PC-3 (cell line): ENCODE data around the gene PIEZO2. TPM values are rescaled to one million over a fixed set of nuclear protein-coding genes. Genes with fewer than 3 reads are reported as not detected.

Experiments
- ATAC-seq: fragments of 200-7000 bp; cut with Tn5 transposase; 2 replicates; pipeline ENCODE4 v1.9.1; 2020; ENCODE audit warnings: mild to moderate bottlenecking, moderate library complexity
- BruUV-seq: library from RNA; stranded (reverse); fragments of 400-500 nt; replicated peaks from 2 replicates; lab custom pipeline; 2021; lab: Mats Ljungman, UMichigan
- CTCF ChIA-PET: fragments of 300-600 bp; sonication (Branson Sonifier 250); formaldehyde crosslinking; loops from one replicate; lab custom pipeline; 2022; ENCODE audit warnings: antibody characterized with exemption; lab: Charles Lee
- POLR2A ChIA-PET: fragments of 300-600 bp; sonication (Branson Sonifier 250); formaldehyde crosslinking; loops from one replicate; lab custom pipeline; 2022; ENCODE audit warnings: antibody characterized with exemption; ENCODE audit not compliant: unreplicated experiment; lab: Charles Lee
- DNase-seq: peaks from one replicate; pipeline ENCODE4 v3.0.0-alpha.2; 2015
- H2AFZ ChIP-seq: fragments of 300-600 bp; sonication (generic); 2 replicates; pipeline ENCODE4 v1.6.0; 2016; ENCODE audit warnings: antibody characterized with exemption, low read length
- H3F3A ChIP-seq: fragments of 300-600 bp; sonication (generic); one replicate; pipeline ENCODE4 v1.6.0; 2017; ENCODE audit warnings: antibody characterized with exemption, low read length, control low read depth, mild to moderate bottlenecking; ENCODE audit not compliant: unreplicated experiment
- H3K27ac ChIP-seq: fragments of 300-600 bp; sonication (generic); 2 replicates; pipeline ENCODE4 v1.5.1; 2016; ENCODE audit warnings: mild to moderate bottlenecking, low read length
- H3K27me3 ChIP-seq: fragments of 300-600 bp; sonication (generic); 2 replicates; pipeline ENCODE4 v1.6.1; 2016; ENCODE audit warnings: low read length, mixed read lengths
- H3K36me3 ChIP-seq: fragments of 300-600 bp; sonication (generic); 2 replicates; pipeline ENCODE4 v1.6.1; 2016; ENCODE audit warnings: low read depth, mixed run types, low read length, mixed read lengths
- H3K4me1 ChIP-seq: fragments of 300-600 bp; sonication (generic); 2 replicates; pipeline ENCODE4 v1.5.1; 2016; ENCODE audit warnings: low read length; ENCODE audit not compliant: insufficient read depth
- H3K4me2 ChIP-seq: fragments of 300-600 bp; sonication (generic); 2 replicates; pipeline ENCODE4 v1.6.0; 2016; ENCODE audit warnings: low read length
- H3K4me3 ChIP-seq: fragments of 300-600 bp; sonication (generic); 2 replicates; pipeline ENCODE4 v1.5.1; 2016; ENCODE audit warnings: mild to moderate bottlenecking, low read length, mixed read lengths
- H3K79me2 ChIP-seq: fragments of 300-600 bp; sonication (generic); 2 replicates; pipeline ENCODE4 v1.6.1; 2017; ENCODE audit warnings: low read length, mixed read lengths
- H3K9ac ChIP-seq: fragments of 300-600 bp; sonication (generic); 2 replicates; pipeline ENCODE4 v1.6.0; 2016; ENCODE audit warnings: mild to moderate bottlenecking, low read length
- H3K9me2 ChIP-seq: fragments of 300-600 bp; sonication (generic); replicated peaks from 2 replicates; pipeline ENCODE4 v1.6.1; 2016; ENCODE audit warnings: mixed run types, low read length, mixed read lengths
- H3K9me3 ChIP-seq: fragments of 300-600 bp; sonication (generic); 2 replicates; pipeline ENCODE4 v1.6.1; 2016; ENCODE audit warnings: low read length, mixed read lengths
- H4K20me1 ChIP-seq: fragments of 300-600 bp; sonication (generic); 2 replicates; pipeline ENCODE4 v1.6.1; 2016; ENCODE audit warnings: low read length, mixed read lengths
- CTCF ChIP-seq: fragments of 300-600 bp; sonication (generic); conservative IDR thresholded peaks from 2 replicates; pipeline ENCODE4 v1.5.1; 2017; ENCODE audit warnings: antibody characterized with exemption, low read depth, mild to moderate bottlenecking, low read length
- EZH2 ChIP-seq: fragments of 300-600 bp; sonication (generic); IDR thresholded peaks from one replicate; pipeline ENCODE4 v1.6.1; 2017; ENCODE audit warnings: antibody characterized with exemption, mild to moderate bottlenecking, low read length; ENCODE audit not compliant: unreplicated experiment
- EZH2phosphoT487 ChIP-seq: fragments of 300-600 bp; sonication (generic); IDR thresholded peaks from 2 replicates; pipeline ENCODE4 v1.6.1; 2018; ENCODE audit warnings: mild to moderate bottlenecking, antibody characterized with exemption, low read length, borderline replicate concordance
- intact Hi-C: fragments of 100-400 bp; cut with micrococcal nuclease; formaldehyde crosslinking; loops from 2 replicates; pipeline ENCODE4 v1.9.0; 2023
- total RNA-seq: library from RNA; depleted of rRNA; stranded (reverse); fragments of >200 nt; gene quantifications from 2 replicates; pipeline ENCODE4 v1.2.3, GENCODE V29; 2014

PIEZO2 gene
- total RNA-seq, 1 experiment from 2014 or later = not detected

- H3K79me2 ChIP-seq = no peaks in the 10 kb centered on the region
- no peak overlapping the region for H2AFZ ChIP-seq
- no peaks in the 10 kb centered on the region for H3K9me2 ChIP-seq
- intact Hi-C loops = no loop called here
- no peaks in the 10 kb centered on the region for H3F3A ChIP-seq
- H4K20me1 ChIP-seq = no peaks in the 10 kb centered on the region
- H3K4me3 ChIP-seq = no peak overlapping the region
- H3K9me3 ChIP-seq = no peaks in the 10 kb centered on the region
- DNase-seq (no peak), ATAC-seq (no peak)
- H3K9ac ChIP-seq = no peak overlapping the region
- TF ChIP-seq EZH2 (no peak), EZH2phosphoT487 (no peak), CTCF (no peak)
- no peaks in the 10 kb centered on the region for H3K36me3 ChIP-seq
- no peak overlapping the region for H3K4me2 ChIP-seq
- ChIA-PET CTCF (no interaction called here), POLR2A (no interaction called here)
- BruUV-seq = no TSS peak
- no peaks in the 10 kb centered on the region for H3K4me1 ChIP-seq
- peaks cover 87% of the 10 kb centered on the region for H3K27me3 ChIP-seq
- no peak overlapping the region for H3K27ac ChIP-seq
These were observed 1.9 kb downstream of the PIEZO2 start for GRCh38 chr18:11147371-11147951.

GRCh38 chr18:11146947-11147345 lies 2.4 kb downstream of the PIEZO2 start:
- Histone ChIP-seq H3K79me2 (no peaks in the 10 kb centered on the region), H3K4me2 (no peak overlapping the region), H3K9ac (no peak overlapping the region), H3F3A (no peaks in the 10 kb centered on the region), H3K27ac (no peak overlapping the region), H3K4me1 (no peaks in the 10 kb centered on the region), H3K9me2 (no peaks in the 10 kb centered on the region), H3K9me3 (no peaks in the 10 kb centered on the region), H3K36me3 (no peaks in the 10 kb centered on the region), H2AFZ (no peak overlapping the region), H3K27me3 (peaks cover 87% of the 10 kb centered on the region), H3K4me3 (no peak overlapping the region), H4K20me1 (no peaks in the 10 kb centered on the region)
- TF ChIP-seq EZH2phosphoT487 (no peak), EZH2 (no peak), CTCF (no peak)
- CTCF ChIA-PET = no interaction called here
- intact Hi-C loops = no loop called here
- ATAC-seq (no peak), DNase-seq (no peak)
- POLR2A ChIA-PET = no interaction called here
- BruUV-seq = no TSS peak

DNA sequence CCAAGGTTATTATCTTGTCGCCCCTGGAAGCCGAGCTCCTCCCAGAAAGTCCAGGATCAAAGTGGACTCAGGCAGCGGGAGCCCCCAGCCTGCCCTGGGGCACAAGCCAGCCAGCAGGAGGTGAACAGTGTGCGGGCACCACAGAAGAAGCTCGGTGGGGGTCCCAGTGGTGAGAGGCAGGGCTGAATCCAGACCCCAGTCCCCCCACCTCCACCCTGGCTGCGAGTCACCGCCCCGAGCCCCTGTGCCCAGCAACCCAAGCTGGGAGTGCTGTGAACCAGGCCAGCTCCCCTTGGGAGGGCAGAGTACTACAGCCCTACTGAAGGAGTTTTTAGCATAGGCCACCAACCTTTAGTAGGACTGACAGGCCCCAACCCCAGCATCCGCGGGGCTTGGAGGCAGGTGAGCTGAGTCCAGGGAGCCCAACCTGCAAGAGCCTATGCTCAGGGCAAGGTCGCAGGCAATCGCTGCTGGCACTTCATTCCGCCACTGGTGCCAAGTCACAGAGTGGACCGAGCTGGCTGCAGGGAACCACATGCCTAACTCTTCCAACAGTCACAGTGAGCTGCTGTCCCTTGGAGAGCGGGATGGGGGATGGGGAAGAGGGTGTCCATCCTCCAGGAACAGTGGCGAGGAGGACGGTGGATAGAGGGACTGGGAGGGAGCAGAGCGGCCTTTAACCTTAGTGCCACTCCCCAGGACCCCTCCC lies 3.0 kb downstream of the PIEZO2 start:
- no peaks in the 10 kb centered on the region for H3K4me1 ChIP-seq
- H3K36me3 ChIP-seq = no peaks in the 10 kb centered on the region
- TF ChIP-seq EZH2phosphoT487 (no peak), EZH2 (no peak), CTCF (no peak)
- CTCF ChIA-PET = no interaction called here
- no peak overlapping the region for H2AFZ ChIP-seq
- H3K9me2 ChIP-seq = no peaks in the 10 kb centered on the region
- no peak overlapping the region for H3K9ac ChIP-seq
- no peaks in the 10 kb centered on the region for H3K9me3 ChIP-seq
- H3K4me3 ChIP-seq = no peak overlapping the region
- DNase-seq (no peak), ATAC-seq (no peak)
- H3F3A ChIP-seq = no peaks in the 10 kb centered on the region
- H3K79me2 ChIP-seq = no peaks in the 10 kb centered on the region
- POLR2A ChIA-PET = no interaction called here
- no TSS peak for BruUV-seq
- H3K27me3 ChIP-seq = peaks cover 85% of the 10 kb centered on the region
- no peaks in the 10 kb centered on the region for H4K20me1 ChIP-seq
- no peak overlapping the region for H3K27ac ChIP-seq
- intact Hi-C loops = no loop called here
- no peak overlapping the region for H3K4me2 ChIP-seq
